HepG2 (cell line): ENCODE measurements around the gene MORF4L2. TPM values are rescaled to one million over a fixed set of nuclear protein-coding genes. Genes with fewer than 3 reads are reported as not detected.

Experiments
- FOSL2 ChIP-seq: sonication (generic); formaldehyde crosslinking; IDR thresholded peaks from 2 replicates; pipeline ENCODE4 v1.4.0; 2020; ENCODE audit warnings: missing genetic modification reagents
- MXD4 ChIP-seq: IDR thresholded peaks from 2 replicates; pipeline ENCODE4 v1.6.1; 2016; ENCODE audit warnings: mild to moderate bottlenecking, missing biosample characterization, missing genetic modification reagents
- MYC ChIP-seq: sonication (generic); formaldehyde crosslinking; IDR thresholded peaks from 2 replicates; pipeline ENCODE4 v1.9.0; 2021; ENCODE audit warnings: missing genetic modification reagents, borderline replicate concordance
- PAXIP1 ChIP-seq: sonication (generic); formaldehyde crosslinking; conservative IDR thresholded peaks from 2 replicates; pipeline ENCODE4 v1.4.0; 2020; ENCODE audit warnings: mild to moderate bottlenecking, missing genetic modification reagents, moderate library complexity
- POLR2AphosphoS5 ChIP-seq: IDR thresholded peaks from 2 replicates; pipeline ENCODE4 v1.6.1; 2012; ENCODE audit warnings: low read depth, low read length
- RFXAP ChIP-seq: sonication (generic); formaldehyde crosslinking; IDR thresholded peaks from 2 replicates; pipeline ENCODE4 v1.4.0; 2020; ENCODE audit warnings: missing genetic modification reagents, borderline replicate concordance
- SALL2 ChIP-seq: sonication (generic); formaldehyde crosslinking; IDR thresholded peaks from 2 replicates; pipeline ENCODE4 v1.8.1; 2023; ENCODE audit warnings: mild to moderate bottlenecking, missing genetic modification reagents, inconsistent platforms
- SAP130 ChIP-seq: IDR thresholded peaks from 2 replicates; pipeline ENCODE4 v1.6.1; 2016; ENCODE audit warnings: low read depth
- SMYD3 ChIP-seq: sonication (generic); formaldehyde crosslinking; IDR thresholded peaks from 2 replicates; pipeline ENCODE4 v1.8.1; 2023; ENCODE audit warnings: mild to moderate bottlenecking, missing genetic modification reagents
- SOX5 ChIP-seq: IDR thresholded peaks from 2 replicates; pipeline ENCODE4 v1.6.1; 2016; ENCODE audit warnings: borderline replicate concordance
- SP5 ChIP-seq: IDR thresholded peaks from 2 replicates; pipeline ENCODE4 v1.6.1; 2016; ENCODE audit warnings: low read depth, borderline replicate concordance
- ZBTB20 ChIP-seq: sonication (generic); formaldehyde crosslinking; IDR thresholded peaks from 2 replicates; pipeline ENCODE4 v1.8.1; 2023; ENCODE audit warnings: missing genetic modification reagents, low read depth, mild to moderate bottlenecking, borderline replicate concordance
- ZFP82 ChIP-seq: sonication (generic); formaldehyde crosslinking; IDR thresholded peaks from 2 replicates; pipeline ENCODE4 v1.5.1; 2020; ENCODE audit warnings: mild to moderate bottlenecking, missing genetic modification reagents, borderline replicate concordance
- ZHX2 ChIP-seq, 2 experiments: sonication (generic) in 1 of 2; formaldehyde crosslinking in 1 of 2; IDR thresholded peaks; 2 replicates each; pipeline versions ENCODE4 v1.6.1 to v1.9.0; 2014 to 2022; ENCODE audit warnings: antibody characterized with exemption in 1 of 2, borderline replicate concordance in 1 of 2, inconsistent platforms in 1 of 2, low read depth in 1 of 2, missing genetic modification reagents in 1 of 2
- ZMYM3 ChIP-seq: sonication (generic); formaldehyde crosslinking; IDR thresholded peaks from 2 replicates; pipeline ENCODE4 v1.5.1; 2020; ENCODE audit warnings: mild to moderate bottlenecking, missing genetic modification reagents
- ZNF230 ChIP-seq: sonication (generic); formaldehyde crosslinking; IDR thresholded peaks from 2 replicates; pipeline ENCODE4 v1.4.0; 2020; ENCODE audit warnings: mild to moderate bottlenecking, missing genetic modification reagents
- ZNF234 ChIP-seq: sonication (generic); formaldehyde crosslinking; conservative IDR thresholded peaks from 2 replicates; pipeline ENCODE4 v1.5.1; 2020; ENCODE audit warnings: mild to moderate bottlenecking, missing genetic modification reagents
- ZNF282 ChIP-seq: fragments of 450-650 bp; IDR thresholded peaks from 2 replicates; pipeline ENCODE4 v1.6.1; 2018; ENCODE audit not compliant: partially characterized antibody
- ZNF382 ChIP-seq: sonication (generic); formaldehyde crosslinking; IDR thresholded peaks from 2 replicates; pipeline ENCODE4 v1.5.0; 2020; ENCODE audit warnings: missing genetic modification reagents, mild to moderate bottlenecking, borderline replicate concordance
- ZNF790 ChIP-seq: sonication (generic); formaldehyde crosslinking; IDR thresholded peaks from 2 replicates; pipeline ENCODE4 v1.8.0; 2022; ENCODE audit warnings: missing genetic modification reagents, mild to moderate bottlenecking, borderline replicate concordance
- ZSCAN29 ChIP-seq: sonication (generic); formaldehyde crosslinking; conservative IDR thresholded peaks from 2 replicates; pipeline ENCODE4 v1.4.0; 2020; ENCODE audit warnings: mild to moderate bottlenecking, missing genetic modification reagents
- polyA plus RNA-seq, 8 experiments: library from polyadenylated mRNA; depleted of rRNA in 3 of 8; stranded (reverse) in 7 of 8; unstranded in 1 of 8; fragments of >200 nt; fragmentation: Illumina TruSeq in 4 of 8; extraction: Trizol in 4 of 8; gene quantifications; 2 replicates each; pipeline versions ENCODE4 v1.2.1 to v1.2.3, GENCODE V29; 2011 to 2016; ENCODE audit warnings: low read depth in 4 of 8, missing spikeins in 1 of 8, mixed read lengths in 1 of 8; ENCODE audit not compliant: insufficient read depth in 1 of 8
- total RNA-seq, 5 experiments: library from RNA; depleted of rRNA; stranded (reverse); fragments of >200 nt; fragmentation: Illumina TruSeq; extraction: Trizol; gene quantifications; 2 replicates each; pipeline ENCODE4 v1.2.3, GENCODE V29; 2016; ENCODE audit warnings: low read depth in 1 of 5

Gene MORF4L2
- total and polyA plus RNA-seq, 2 of the 13 experiments (the other 11 are each of a cell fraction or from before 2014, with no cell fraction given): 358 to 469 TPM

GRCh38 chrX:103691059-103691458 lies 4.6 kb upstream of the MORF4L2 start (continued):
- TF ChIP-seq ZNF234 (CRISPR knock-in tag) (no peak), PAXIP1 (peak; percentile 68), MYC (CRISPR knock-in tag) (no peak), ZNF230 (CRISPR knock-in tag) (no peak), SAP130 (peak; percentile 20; the same call in 1 of the 2 replicates), SALL2 (no peak), SMYD3 (CRISPR knock-in tag) (no peak), RFXAP (CRISPR knock-in tag) (no peak), ZHX2 (IDR thresholded peaks at IDR 0.05; ENCODE audit: low read depth) (no peak), ZHX2 (CRISPR knock-in tag; IDR thresholded peaks at IDR 0.05; ENCODE audit: borderline replicate concordance) (no peak), ZMYM3 (no peak), ZNF282 (no peak), MXD4 (no peak), FOSL2 (CRISPR knock-in tag) (peak; percentile 15; the same call in 1 of the 2 replicates), ZBTB20 (peak; percentile 83; the same call in 1 of the 2 replicates), SP5 (no peak), ZFP82 (CRISPR knock-in tag) (no peak), SOX5 (peak; percentile 72), ZNF790 (CRISPR knock-in tag) (no peak), ZSCAN29 (no peak), POLR2AphosphoS5 (no peak), ZNF382 (CRISPR knock-in tag) (no peak)
